Esophagus squamous epithelium (tissue), 4 donors: ENCODE measurements around the gene ITGA6.
A peak's percentile ranks its signal among the peaks of the same experiment; 100 is the strongest.

ENCODE experiments used
- CTCF ChIP-seq, 6 experiments: fragments of 450-650 bp in 4 of 6; fragments of 200-600 bp in 2 of 6; sonication (generic) in 2 of 6; IDR thresholded peaks; one replicate each; pipeline ENCODE4 v1.5.1; 2016 to 2019; ENCODE audit warnings: antibody characterized with exemption in 6 of 6, mild to moderate bottlenecking in 4 of 6, moderate library complexity in 4 of 6
- POLR2A ChIP-seq, 4 donors: fragments of 450-650 bp; IDR thresholded peaks; one replicate each; pipeline ENCODE4 v1.6.1; 2017; ENCODE audit warnings: antibody characterized with exemption in 4 of 4, mild to moderate bottlenecking in 4 of 4, moderate library complexity in 3 of 4

- TF ChIP-seq CTCF (IDR thresholded peaks at IDR 0.05): peak; percentile 52 to 87 (median 80)
- no peak for TF ChIP-seq POLR2A (IDR thresholded peaks at IDR 0.05)
These were observed 34.4 kb downstream of the ITGA6 start for GRCh38 chr2:172461591-172462372.
